ENCODE results near the gene MORC2. TPM values are rescaled to one million over a fixed set of nuclear protein-coding genes. Genes with fewer than 3 reads are reported as not detected.

The MORC2 gene
- total RNA-seq (10 to 100 TPM; 17.0 to 24.0 (median 17.3) TPM), polyA plus RNA-seq (15.8 TPM)
- long read RNA-seq, donor 1, full-length matches to known transcripts = 13 of 32 reads
- long read RNA-seq, donor 1, partial matches to known transcripts = 7 of 32 reads
- long read RNA-seq, donor 1, other reads (novel, unspliced or antisense) = 12 of 32 reads
- long read RNA-seq, donor 2, full-length matches to known transcripts = 18 of 24 reads
- long read RNA-seq, donor 2, partial matches to known transcripts = 3 of 24 reads
- long read RNA-seq, donor 2, other reads (novel, unspliced or antisense) = 3 of 24 reads
- long read RNA-seq, donor 3, full-length matches to known transcripts = 2 of 32 reads
- long read RNA-seq, donor 3, partial matches to known transcripts = 15 of 32 reads
- long read RNA-seq, donor 3, other reads (novel, unspliced or antisense) = 15 of 32 reads
- long read RNA-seq, donor 4, full-length matches to known transcripts = 14 of 37 reads
- long read RNA-seq, donor 4, partial matches to known transcripts = 6 of 37 reads
- long read RNA-seq, donor 4, other reads (novel, unspliced or antisense) = 17 of 37 reads

DNA sequence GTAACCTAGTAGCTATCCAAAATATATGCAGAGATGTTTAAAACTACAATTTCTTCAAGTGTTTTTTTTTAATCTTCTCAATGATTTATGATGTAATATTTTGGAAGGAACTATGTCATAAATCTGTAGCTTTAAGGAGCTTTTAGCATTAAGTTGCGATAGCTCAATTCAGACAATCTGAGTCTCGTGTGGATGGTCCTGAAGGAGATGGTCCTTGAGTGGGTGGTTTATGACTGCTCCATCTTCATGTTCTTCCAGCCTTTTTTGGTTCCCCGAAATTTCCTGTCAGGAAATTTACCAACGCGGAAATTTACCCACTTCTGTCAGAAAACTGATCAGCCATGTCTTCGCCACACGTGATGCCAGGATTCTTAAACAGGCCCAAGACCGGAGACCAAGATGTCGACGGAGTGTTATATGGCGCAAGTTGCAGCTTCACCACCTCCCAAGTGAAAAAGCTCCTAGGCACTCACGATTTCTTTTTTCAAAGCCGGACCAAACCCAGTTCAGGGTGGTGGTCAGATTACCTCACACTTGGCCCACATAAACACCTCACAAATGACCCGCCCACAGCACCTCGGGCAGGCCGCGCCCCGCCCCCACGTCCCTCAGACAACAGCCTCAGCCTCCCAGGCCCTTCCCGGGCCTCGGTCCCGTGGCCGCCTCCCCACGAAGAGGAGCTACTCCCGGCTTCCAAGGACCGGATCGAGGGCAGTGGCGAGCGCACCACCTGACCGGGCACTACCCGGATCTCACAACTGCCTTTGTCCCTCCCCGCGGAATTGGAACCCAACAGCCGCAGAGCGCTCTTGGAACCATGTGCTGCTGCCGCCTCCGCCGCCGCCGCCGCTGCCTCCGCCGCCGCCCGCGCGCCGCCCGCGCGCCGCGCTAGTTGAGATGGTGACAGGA is at the start of gene MORC2:
TSS of gene MORC2 (minus strand) at position 760 of the 909 bp plus-strand sequence. CDS start 885 bp downstream, outside the sequence.
- DNase-seq = peak in 2 of 3 donors; percentile 73 to 84
- 16% methylated on average over 53 of the region's 53 CpGs for WGBS

DNA sequence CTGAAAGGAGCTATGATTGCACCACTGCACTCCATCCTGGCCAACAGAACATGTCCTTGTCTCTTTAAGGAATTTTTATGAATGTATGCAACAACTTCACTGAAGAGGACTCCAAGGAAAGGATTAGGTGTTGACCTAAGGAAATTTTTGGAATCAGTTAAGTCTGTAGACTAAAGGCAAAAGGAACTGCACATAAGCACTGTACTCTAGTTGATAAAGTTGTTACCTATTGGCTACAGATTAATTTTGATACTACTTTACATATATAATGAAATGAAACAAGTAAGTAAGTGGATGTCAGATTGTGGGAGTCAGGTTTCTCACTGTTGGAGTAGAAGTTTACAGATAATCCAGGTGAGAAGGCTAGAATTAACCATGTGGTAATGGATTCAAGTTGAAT is 37.0 kb upstream of the MORC2 start:
- intact Hi-C loops (cut with DNase I) = no loop called here
- DNase-seq (no peak), ATAC-seq (no peak)
- no peaks in the 10 kb centered on the region for H3K27me3 ChIP-seq (ENCODE audit: control insufficient read depth, insufficient read depth)
- no peaks in the 10 kb centered on the region for H3K9me3 ChIP-seq (ENCODE audit: control insufficient read depth, low read length)
- no peak overlapping the region for H3K27ac ChIP-seq (ENCODE audit: low read length)
- no peak overlapping the region for H3K4me3 ChIP-seq (ENCODE audit: low read length)
- H3K4me1 ChIP-seq (ENCODE audit: control insufficient read depth, insufficient read depth, low read length) = no peaks in the 10 kb centered on the region

More for the DNA sequence above, at the start of gene MORC2:
- Histone ChIP-seq H3K27ac (ENCODE audit: low read length) (peak within 1 kb of the TSS; percentile 81), H3K4me1 (ENCODE audit: control insufficient read depth, insufficient read depth, low read length) (peaks cover 5% of the 10 kb centered on the region), H3K4me3 (ENCODE audit: low read length) (peak within 1 kb of the TSS; percentile 81), H3K9me3 (ENCODE audit: control insufficient read depth, low read length) (peaks cover 3% of the 10 kb centered on the region), H3K27me3 (ENCODE audit: control insufficient read depth, insufficient read depth) (no peaks in the 10 kb centered on the region)
- intact Hi-C loops (cut with DNase I) = loop anchor here in 3 of 4 donors (5.0 kb wide), 1 partner anchor 114 kb away; the partner anchor contains the start of gene SMTN (in 3 of the 3)
- ATAC-seq = peak; percentile 46 to 55

DNA sequence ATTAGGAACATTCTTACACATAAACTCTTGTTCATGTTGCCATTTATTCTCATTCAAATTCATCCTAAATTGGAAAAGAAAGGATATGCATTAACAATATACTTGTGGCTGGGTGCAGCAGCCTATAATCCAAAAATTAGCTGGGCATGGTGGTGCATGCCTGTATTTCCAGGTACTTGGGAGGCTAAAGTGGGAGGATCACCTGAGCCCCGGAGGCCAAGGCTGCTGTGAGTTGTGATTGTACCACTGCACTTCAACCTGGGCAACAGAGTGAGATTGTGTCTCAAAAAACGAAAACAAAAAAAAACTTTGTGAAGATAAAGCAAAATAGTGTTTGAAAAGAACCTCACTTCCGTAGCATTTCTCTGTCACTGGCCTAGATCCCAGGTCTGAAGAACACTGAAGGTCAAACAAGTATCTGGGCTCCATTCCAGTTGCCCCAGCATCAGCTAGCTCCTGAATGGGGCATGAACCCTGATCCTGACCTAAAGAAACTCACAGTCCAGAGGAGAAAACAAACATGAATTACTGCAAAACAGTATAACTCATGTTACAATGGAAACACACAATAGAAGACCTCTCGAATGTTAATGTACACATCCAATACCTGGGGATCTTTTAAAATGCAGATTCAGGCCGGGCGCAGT is 32.7 kb upstream of the MORC2 start:
- no peaks in the 10 kb centered on the region for H3K9me3 ChIP-seq (ENCODE audit: control insufficient read depth, low read length)
- ATAC-seq = no peak
- no peak overlapping the region for H3K27ac ChIP-seq (ENCODE audit: low read length)
- intact Hi-C loops (cut with DNase I) = no loop called here
- WGBS = 87% methylated on average over 6 of the region's 6 CpGs
- H3K4me1 ChIP-seq (ENCODE audit: control insufficient read depth, insufficient read depth, low read length) = no peaks in the 10 kb centered on the region
- H3K27me3 ChIP-seq (ENCODE audit: control insufficient read depth, insufficient read depth) = no peaks in the 10 kb centered on the region
- H3K4me3 ChIP-seq (ENCODE audit: low read length) = no peak overlapping the region
- no peak for DNase-seq

DNA sequence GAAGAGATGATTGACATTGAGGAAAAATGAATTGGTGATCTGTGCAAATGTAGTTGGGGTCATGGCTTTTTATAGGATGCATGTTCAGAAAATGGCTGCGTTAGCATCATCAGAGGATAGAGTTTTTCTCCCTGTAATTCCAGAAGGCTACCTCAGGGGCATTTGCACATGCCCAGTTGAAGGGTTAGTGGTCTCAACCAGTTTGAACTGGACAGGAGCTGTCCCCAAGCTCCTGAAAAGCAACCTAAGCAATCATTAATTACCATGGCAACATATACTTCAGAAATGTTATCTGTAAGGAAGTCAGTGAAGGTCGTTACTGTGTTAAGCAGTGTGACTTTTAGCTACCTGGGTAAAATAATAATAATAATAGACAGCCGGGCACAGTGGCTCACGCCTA is 29.8 kb upstream of the MORC2 start:
- DNase-seq (no peak), ATAC-seq (no peak)
- no peak overlapping the region for H3K4me3 ChIP-seq (ENCODE audit: low read length)

GRCh38 chr22:30996462-30996861 is 27.9 kb upstream of the MORC2 start:
- intact Hi-C loops (cut with DNase I) = no loop called here
- H3K4me3 ChIP-seq (ENCODE audit: low read length) = no peak overlapping the region
- H3K9me3 ChIP-seq (ENCODE audit: control insufficient read depth, low read length) = peaks cover 2% of the 10 kb centered on the region
- no peak overlapping the region for H3K27ac ChIP-seq (ENCODE audit: low read length)
- ATAC-seq = no peak
- no peak for DNase-seq
- H3K27me3 ChIP-seq (ENCODE audit: control insufficient read depth, insufficient read depth) = no peaks in the 10 kb centered on the region
- no peaks in the 10 kb centered on the region for H3K4me1 ChIP-seq (ENCODE audit: control insufficient read depth, insufficient read depth, low read length)
- 49% methylated on average over 2 of the region's 2 CpGs for WGBS

More for the DNA sequence above, 29.8 kb upstream of the MORC2 start:
- WGBS = 77% methylated on average over 4 of the region's 4 CpGs
- no peaks in the 10 kb centered on the region for H3K9me3 ChIP-seq (ENCODE audit: control insufficient read depth, low read length)
- no peak overlapping the region for H3K27ac ChIP-seq (ENCODE audit: low read length)
- no peaks in the 10 kb centered on the region for H3K27me3 ChIP-seq (ENCODE audit: control insufficient read depth, insufficient read depth)
- H3K4me1 ChIP-seq (ENCODE audit: control insufficient read depth, insufficient read depth, low read length) = no peaks in the 10 kb centered on the region
- intact Hi-C loops (cut with DNase I) = no loop called here

- Histone ChIP-seq H3K4me1 (ENCODE audit: control insufficient read depth, insufficient read depth, low read length) (no peaks in the 10 kb centered on the region), H3K9me3 (ENCODE audit: control insufficient read depth, low read length) (peaks cover 2% of the 10 kb centered on the region), H3K27me3 (ENCODE audit: control insufficient read depth, insufficient read depth) (no peaks in the 10 kb centered on the region), H3K27ac (ENCODE audit: low read length) (no peak overlapping the region), H3K4me3 (ENCODE audit: low read length) (no peak overlapping the region)
- DNase-seq (no peak), ATAC-seq (no peak)
- intact Hi-C loops (cut with DNase I) = no loop called here
- 73% methylated on average over 1 of the region's 1 CpG for WGBS
These were observed 26.4 kb upstream of the MORC2 start for GRCh38 chr22:30994960-30995359.

- intact Hi-C loops (cut with DNase I) = no loop called here
- Histone ChIP-seq H3K4me1 (ENCODE audit: control insufficient read depth, insufficient read depth, low read length) (no peaks in the 10 kb centered on the region), H3K9me3 (ENCODE audit: control insufficient read depth, low read length) (peaks cover 2% of the 10 kb centered on the region), H3K4me3 (ENCODE audit: low read length) (no peak overlapping the region), H3K27me3 (ENCODE audit: control insufficient read depth, insufficient read depth) (no peaks in the 10 kb centered on the region), H3K27ac (ENCODE audit: low read length) (no peak overlapping the region)
- peak in 1 of 2 donors; percentile 54 for ATAC-seq
- no peak for DNase-seq
- 53% methylated on average over 2 of the region's 2 CpGs for WGBS
These were observed 24.0 kb upstream of the MORC2 start for GRCh38 chr22:30992565-30992964.

- Histone ChIP-seq H3K27me3 (ENCODE audit: control insufficient read depth, insufficient read depth) (no peaks in the 10 kb centered on the region), H3K4me1 (ENCODE audit: control insufficient read depth, insufficient read depth, low read length) (no peaks in the 10 kb centered on the region), H3K27ac (ENCODE audit: low read length) (no peak overlapping the region), H3K9me3 (ENCODE audit: control insufficient read depth, low read length) (peaks cover 2% of the 10 kb centered on the region), H3K4me3 (ENCODE audit: low read length) (no peak overlapping the region)
- no peak for ATAC-seq
- intact Hi-C loops (cut with DNase I) = no loop called here
- no peak for DNase-seq
- WGBS = 64% methylated on average over 1 of the region's 1 CpG
These were observed 22.1 kb upstream of the MORC2 start for GRCh38 chr22:30990690-30991089.

GRCh38 chr22:30989474-30989873 is 20.9 kb upstream of the MORC2 start:
- ATAC-seq (no peak), DNase-seq (no peak)
- no peaks in the 10 kb centered on the region for H3K27me3 ChIP-seq (ENCODE audit: control insufficient read depth, insufficient read depth)
- H3K27ac ChIP-seq (ENCODE audit: low read length) = no peak overlapping the region
- no peaks in the 10 kb centered on the region for H3K4me1 ChIP-seq (ENCODE audit: control insufficient read depth, insufficient read depth, low read length)
- intact Hi-C loops (cut with DNase I) = no loop called here
- H3K4me3 ChIP-seq (ENCODE audit: low read length) = no peak overlapping the region
- peaks cover 2% of the 10 kb centered on the region for H3K9me3 ChIP-seq (ENCODE audit: control insufficient read depth, low read length)

GRCh38 chr22:30985561-30986208 is 17.1 kb upstream of the MORC2 start:
- WGBS = 83% methylated on average over 4 of the region's 4 CpGs
- H3K27me3 ChIP-seq (ENCODE audit: control insufficient read depth, insufficient read depth) = no peaks in the 10 kb centered on the region
- H3K9me3 ChIP-seq (ENCODE audit: control insufficient read depth, low read length) = no peaks in the 10 kb centered on the region
- intact Hi-C loops (cut with DNase I) = no loop called here
- H3K4me3 ChIP-seq (ENCODE audit: low read length) = no peak overlapping the region
- H3K27ac ChIP-seq (ENCODE audit: low read length) = no peak overlapping the region
- H3K4me1 ChIP-seq (ENCODE audit: control insufficient read depth, insufficient read depth, low read length) = no peaks in the 10 kb centered on the region
- no peak for DNase-seq
- no peak for ATAC-seq

Data from right cardiac atrium (tissue), 5 donors.